Skeletal muscle tissue (tissue), 4 donors: ENCODE data around the gene CHSY3. TPM values are rescaled to one million over a fixed set of nuclear protein-coding genes. Genes with fewer than 3 reads are reported as not detected.

Experiments
- H3K27ac ChIP-seq: one replicate; pipeline ENCODE4 v1.7.0; 2013; ENCODE audit warnings: mild to moderate bottlenecking, low read depth, low read length, inconsistent platforms
- H3K27me3 ChIP-seq, 3 donors: one replicate each; pipeline ENCODE4 v1.7.0; 2013; ENCODE audit warnings: low read length in 3 of 3; ENCODE audit not compliant: control insufficient read depth in 3 of 3, insufficient read depth in 3 of 3
- H3K36me3 ChIP-seq, 3 donors: one replicate each; pipeline ENCODE4 v1.7.0; 2013; ENCODE audit warnings: low read length in 3 of 3; ENCODE audit not compliant: control insufficient read depth in 3 of 3, insufficient read depth in 3 of 3
- H3K4me1 ChIP-seq, 3 donors: one replicate each; pipeline ENCODE4 v1.7.0; 2013; ENCODE audit warnings: low read length in 3 of 3, mild to moderate bottlenecking in 3 of 3; ENCODE audit not compliant: control insufficient read depth in 3 of 3, insufficient read depth in 3 of 3
- H3K4me3 ChIP-seq, 3 donors: one replicate each; pipeline ENCODE4 v1.7.0; 2013; ENCODE audit warnings: low read length in 3 of 3
- H3K9ac ChIP-seq, 3 donors: one replicate each; pipeline ENCODE4 v1.7.0; 2013; ENCODE audit warnings: low read length in 3 of 3, mild to moderate bottlenecking in 3 of 3, moderate library complexity in 2 of 3, low read depth in 1 of 3
- H3K9me3 ChIP-seq, 3 donors: one replicate each; pipeline ENCODE4 v1.7.0; 2013; ENCODE audit warnings: low read length in 3 of 3; ENCODE audit not compliant: control insufficient read depth in 3 of 3
- total RNA-seq: library from RNA; depleted of rRNA; stranded (reverse); fragments of >200 nt; gene quantifications from one replicate; pipeline ENCODE4 v1.2.3, GENCODE V29; 2014
- donor health status: Osteomylitis.

The CHSY3 gene
- total RNA-seq, 1 donor from 2014 or later = 12.5 TPM

DNA sequence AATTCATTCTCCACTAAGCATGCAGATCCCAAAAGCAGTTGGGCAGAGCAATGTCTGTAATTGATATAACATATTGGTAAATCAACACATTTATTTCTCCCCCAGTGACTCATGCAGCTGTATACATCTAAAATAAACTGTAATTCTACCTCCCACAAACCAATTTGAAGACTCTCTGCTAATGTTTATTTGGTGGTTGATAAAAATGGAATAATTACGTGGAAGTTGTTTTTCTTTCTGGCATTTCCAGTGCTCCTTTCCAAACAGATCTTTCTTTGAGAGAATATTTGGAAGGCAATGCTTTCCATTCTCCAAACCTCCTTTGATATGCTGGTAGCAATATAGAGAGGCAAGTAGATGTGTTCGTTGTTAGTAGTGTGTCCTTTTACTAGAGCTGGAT is 194.7 kb downstream of the CHSY3 start:
- no peaks in the 10 kb centered on the region for H3K9me3 ChIP-seq
- no peaks in the 10 kb centered on the region for H3K4me1 ChIP-seq
- H3K9ac ChIP-seq = no peak overlapping the region
- H3K4me3 ChIP-seq = no peak overlapping the region
- no peaks in the 10 kb centered on the region for H3K27me3 ChIP-seq
- H3K27ac ChIP-seq = no peak overlapping the region
- no peaks in the 10 kb centered on the region for H3K36me3 ChIP-seq

DNA sequence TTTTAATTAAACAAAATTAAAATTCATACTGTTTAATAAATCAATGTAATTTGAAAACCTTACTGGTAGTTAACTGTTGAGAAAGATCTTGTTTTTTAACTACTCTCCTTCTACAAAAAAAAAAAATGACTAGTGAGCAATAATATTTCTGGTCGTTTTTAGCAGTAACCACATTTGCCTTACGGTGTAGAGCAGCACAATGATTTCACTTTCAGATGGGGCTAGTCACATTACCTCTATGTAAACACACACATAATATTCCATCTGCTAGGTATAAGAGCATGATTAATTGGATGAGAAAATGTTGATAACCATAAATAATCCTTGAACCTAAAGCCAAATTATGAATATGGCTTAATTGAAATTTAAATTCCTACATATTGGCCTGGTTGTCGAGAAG is 198.1 kb downstream of the CHSY3 start:
- Histone ChIP-seq H3K36me3 (no peaks in the 10 kb centered on the region), H3K4me3 (no peak overlapping the region), H3K9me3 (no peaks in the 10 kb centered on the region), H3K4me1 (no peaks in the 10 kb centered on the region), H3K27ac (no peak overlapping the region), H3K27me3 (no peaks in the 10 kb centered on the region), H3K9ac (no peak overlapping the region)

DNA sequence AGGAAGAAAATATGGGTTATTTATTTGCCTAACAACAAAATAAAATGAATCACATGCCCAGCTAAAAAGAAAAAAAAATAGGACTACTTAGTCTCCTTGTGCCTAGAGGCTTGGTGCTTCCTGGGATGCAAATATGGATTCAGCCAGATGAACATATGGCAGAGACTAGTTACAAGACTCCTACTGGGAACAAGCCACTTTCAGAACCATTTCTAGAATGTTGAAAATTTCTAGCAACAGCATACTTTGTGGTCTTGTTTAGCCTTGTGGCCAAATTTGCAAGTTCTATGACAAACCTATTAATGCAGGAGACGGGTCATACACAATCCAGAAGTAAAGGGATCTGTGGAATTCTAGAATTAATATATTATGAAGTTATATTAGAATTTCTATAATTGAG is 198.7 kb downstream of the CHSY3 start:
- Histone ChIP-seq H3K4me1 (no peaks in the 10 kb centered on the region), H3K4me3 (no peak overlapping the region), H3K27ac (no peak overlapping the region), H3K27me3 (no peaks in the 10 kb centered on the region), H3K9me3 (no peaks in the 10 kb centered on the region), H3K9ac (no peak overlapping the region), H3K36me3 (no peaks in the 10 kb centered on the region)

DNA sequence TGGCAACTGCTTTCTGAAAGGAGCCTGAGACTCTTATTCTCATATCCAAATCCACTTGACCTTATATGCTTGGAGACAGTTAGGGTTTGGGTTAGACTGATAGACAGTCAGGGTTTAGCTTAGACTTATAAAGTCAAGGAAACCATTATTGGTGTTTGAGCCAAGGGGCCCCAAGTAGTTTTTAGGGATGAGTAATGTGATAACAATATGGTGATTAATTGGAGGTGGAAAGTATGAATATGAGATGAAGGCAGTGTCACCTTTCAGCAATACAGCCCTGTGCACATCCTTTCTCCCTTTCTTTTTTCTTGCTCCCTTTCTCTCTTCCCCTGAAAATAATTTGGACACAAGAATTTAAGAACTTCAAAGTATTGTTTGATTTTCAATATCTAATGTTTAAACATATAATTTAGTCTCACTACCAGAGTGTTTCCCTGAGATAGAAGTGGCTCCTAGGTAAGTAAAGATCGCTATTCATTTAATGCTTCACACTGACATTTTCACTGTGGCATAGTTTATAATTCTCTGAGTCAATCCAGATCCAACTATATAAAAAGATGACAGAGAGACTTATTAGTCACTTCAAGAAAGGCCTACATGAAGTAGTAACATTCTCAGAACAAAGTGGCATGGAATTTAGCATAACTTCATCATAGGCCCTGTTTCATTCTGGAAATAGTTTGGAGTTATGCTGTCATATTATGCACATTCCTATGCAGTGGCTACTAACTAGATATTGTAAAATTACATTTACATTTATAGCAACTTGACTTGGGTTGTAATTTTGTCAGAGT is 200.8 kb downstream of the CHSY3 start:
- Histone ChIP-seq H3K9me3 (no peaks in the 10 kb centered on the region), H3K27me3 (no peaks in the 10 kb centered on the region), H3K27ac (no peak overlapping the region), H3K9ac (no peak overlapping the region), H3K4me3 (no peak overlapping the region), H3K36me3 (no peaks in the 10 kb centered on the region), H3K4me1 (no peaks in the 10 kb centered on the region)

DNA sequence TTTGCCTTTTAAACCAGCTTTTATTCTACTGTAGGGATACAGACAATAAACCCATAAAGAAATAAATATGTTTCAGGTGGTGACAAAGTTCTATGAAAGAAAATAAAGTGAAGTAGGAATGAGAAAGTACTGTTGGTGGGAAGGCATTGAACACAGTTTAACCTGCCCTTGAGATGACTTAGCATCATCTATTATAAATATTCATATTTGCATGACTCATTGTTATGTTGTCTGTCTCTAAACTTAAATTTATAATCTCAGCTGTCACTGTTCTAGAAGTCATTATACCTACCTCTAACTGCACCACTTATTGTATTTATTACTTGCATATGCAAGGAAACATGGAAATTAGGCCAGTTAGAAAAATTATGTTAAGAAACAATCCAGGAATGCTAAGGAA is 202.2 kb downstream of the CHSY3 start:
- Histone ChIP-seq H3K9ac (no peak overlapping the region), H3K4me3 (no peak overlapping the region), H3K27me3 (no peaks in the 10 kb centered on the region), H3K9me3 (no peaks in the 10 kb centered on the region), H3K36me3 (no peaks in the 10 kb centered on the region), H3K27ac (no peak overlapping the region), H3K4me1 (no peaks in the 10 kb centered on the region)

DNA sequence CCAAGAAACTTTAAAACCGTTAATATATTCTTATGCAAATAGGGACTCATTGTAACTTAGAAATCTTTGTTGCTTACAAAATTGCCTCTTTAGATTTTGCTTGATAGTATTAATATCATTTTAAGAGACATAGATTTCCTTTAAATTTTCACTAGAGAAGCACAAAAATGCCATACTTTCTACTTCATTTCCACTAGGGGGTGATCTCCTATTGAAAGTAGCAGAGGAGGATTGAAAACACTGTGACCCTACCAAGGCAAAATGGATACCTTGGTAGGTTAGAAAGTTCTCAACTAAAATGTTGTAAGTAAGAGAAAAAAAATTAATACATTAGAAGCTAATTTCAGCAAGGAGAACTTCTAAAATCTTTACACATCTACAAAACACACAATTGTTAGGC is 204.9 kb downstream of the CHSY3 start:
- H3K36me3 ChIP-seq = no peaks in the 10 kb centered on the region
- no peaks in the 10 kb centered on the region for H3K27me3 ChIP-seq
- no peaks in the 10 kb centered on the region for H3K4me1 ChIP-seq
- no peak overlapping the region for H3K9ac ChIP-seq
- no peak overlapping the region for H3K27ac ChIP-seq
- no peaks in the 10 kb centered on the region for H3K9me3 ChIP-seq
- H3K4me3 ChIP-seq = no peak overlapping the region

DNA sequence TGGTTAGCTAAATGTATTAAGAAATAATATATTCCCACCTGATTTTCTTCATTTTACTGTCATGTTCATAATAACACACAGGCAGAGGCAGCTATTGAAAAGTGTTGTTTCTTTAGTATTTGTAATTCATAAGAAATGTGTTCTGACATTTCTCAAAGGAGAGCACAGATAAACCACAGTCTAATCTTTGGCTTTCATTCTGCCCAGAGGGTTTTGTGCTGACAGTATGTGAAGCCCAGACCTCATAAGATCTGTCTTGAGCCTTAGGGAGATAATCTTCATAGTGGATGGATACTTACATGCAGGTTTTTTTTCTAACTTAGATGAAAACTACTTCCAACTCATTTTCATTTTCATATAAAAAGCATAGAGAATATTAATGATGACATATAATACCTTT is 206.1 kb downstream of the CHSY3 start:
- Histone ChIP-seq H3K4me3 (no peak overlapping the region), H3K27me3 (no peaks in the 10 kb centered on the region), H3K9ac (no peak overlapping the region), H3K36me3 (no peaks in the 10 kb centered on the region), H3K9me3 (no peaks in the 10 kb centered on the region), H3K27ac (no peak overlapping the region), H3K4me1 (no peaks in the 10 kb centered on the region)

DNA sequence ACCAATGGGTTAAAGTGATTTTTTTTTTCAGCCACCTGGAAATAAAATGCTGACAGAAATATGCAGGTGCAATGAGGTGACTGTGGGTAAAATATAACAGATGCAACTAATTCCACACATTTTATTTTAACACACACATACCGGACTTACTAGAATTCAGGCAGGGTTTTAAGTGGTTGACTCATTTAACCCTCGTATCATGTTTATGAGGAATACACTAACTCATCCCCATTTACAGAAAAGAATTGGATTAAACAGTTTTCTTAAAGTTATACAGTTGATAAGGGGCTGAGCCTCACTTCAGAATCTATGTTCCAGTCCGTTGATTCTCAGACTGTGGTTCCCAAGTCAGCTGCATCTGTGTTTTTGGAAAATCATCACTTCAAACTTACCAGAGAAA is 207.5 kb downstream of the CHSY3 start:
- Histone ChIP-seq H3K27ac (no peak overlapping the region), H3K4me1 (no peaks in the 10 kb centered on the region), H3K9me3 (no peaks in the 10 kb centered on the region), H3K27me3 (no peaks in the 10 kb centered on the region), H3K36me3 (no peaks in the 10 kb centered on the region), H3K9ac (no peak overlapping the region), H3K4me3 (no peak overlapping the region)

DNA sequence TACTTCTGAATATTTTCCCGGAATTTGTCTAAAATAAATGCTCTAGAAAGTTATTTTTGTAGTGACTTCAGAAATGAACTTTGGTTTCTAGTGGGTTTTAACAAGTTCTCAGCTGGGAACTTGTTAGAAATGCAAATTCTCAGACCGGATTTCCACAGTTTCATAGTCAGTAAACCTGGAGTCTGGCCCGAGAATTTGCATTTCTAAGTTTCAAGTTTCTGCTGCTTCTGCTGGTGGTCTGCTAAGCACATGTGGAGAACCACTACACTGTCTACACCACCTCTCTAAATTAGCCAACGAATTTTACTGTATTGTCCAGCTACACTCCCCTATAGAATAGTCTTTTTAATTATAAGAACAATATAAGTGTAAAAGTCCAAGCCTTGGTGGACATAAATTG is 208.0 kb downstream of the CHSY3 start:
- H3K4me1 ChIP-seq = no peaks in the 10 kb centered on the region
- no peak overlapping the region for H3K27ac ChIP-seq
- H3K27me3 ChIP-seq = no peaks in the 10 kb centered on the region
- H3K36me3 ChIP-seq = no peaks in the 10 kb centered on the region
- no peaks in the 10 kb centered on the region for H3K9me3 ChIP-seq
- H3K9ac ChIP-seq = no peak overlapping the region
- no peak overlapping the region for H3K4me3 ChIP-seq

DNA sequence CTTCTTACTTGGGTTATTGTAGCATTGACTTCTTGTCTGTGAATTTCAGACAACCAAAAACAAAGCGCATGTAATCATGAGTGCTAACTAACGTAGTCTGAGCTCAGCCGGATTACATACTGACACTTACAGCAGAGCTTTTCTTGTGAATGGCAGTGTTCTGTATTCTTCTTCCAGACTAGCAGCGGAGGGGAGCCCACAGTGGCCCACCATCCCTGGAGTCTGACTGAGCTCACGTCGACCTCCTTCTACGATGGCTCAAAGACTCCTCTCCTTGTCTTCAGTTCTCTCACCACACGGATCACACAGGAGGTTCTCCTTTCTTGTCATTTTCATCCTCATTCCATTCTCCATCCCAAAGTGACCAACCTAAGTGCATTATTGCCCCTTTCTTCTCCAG is 211.4 kb downstream of the CHSY3 start:
- Histone ChIP-seq H3K27ac (no peak overlapping the region), H3K9me3 (no peaks in the 10 kb centered on the region), H3K36me3 (no peaks in the 10 kb centered on the region), H3K4me1 (no peaks in the 10 kb centered on the region), H3K4me3 (no peak overlapping the region), H3K27me3 (no peaks in the 10 kb centered on the region), H3K9ac (no peak overlapping the region)
